ENCODE data around the gene XPR1. TPM values are rescaled to one million over a fixed set of nuclear protein-coding genes. Genes with fewer than 3 reads are reported as not detected.

The XPR1 gene
- 10 to 100 TPM; 29.4 to 42.2 (median 33.7) TPM for total RNA-seq

DNA sequence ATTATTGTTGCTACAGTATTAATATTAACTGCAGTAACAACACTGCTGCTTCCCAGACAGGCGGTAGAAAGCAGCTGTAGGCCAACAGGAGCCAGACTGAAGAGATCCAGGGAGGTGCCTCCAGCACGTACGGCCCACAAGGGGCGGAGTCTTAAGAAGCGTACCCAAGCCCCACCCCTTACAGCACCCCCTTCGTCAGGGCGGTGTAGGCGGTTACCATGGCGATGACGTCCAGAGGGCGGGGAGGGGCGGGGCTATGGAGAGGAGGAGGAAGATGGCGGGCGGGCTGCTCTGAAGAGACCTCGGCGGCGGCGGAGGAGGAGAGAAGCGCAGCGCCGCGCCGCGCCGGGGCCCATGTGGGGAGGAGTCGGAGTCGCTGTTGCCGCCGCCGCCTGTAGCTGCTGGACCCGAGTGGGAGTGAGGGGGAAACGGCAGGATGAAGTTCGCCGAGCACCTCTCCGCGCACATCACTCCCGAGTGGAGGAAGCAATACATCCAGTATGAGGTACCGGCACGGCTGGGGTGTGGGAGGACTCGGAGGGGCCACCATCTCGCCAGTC lies at the start of gene XPR1:
XPR1 (plus strand) TSS at position 257 of the 560 bp plus-strand sequence; CDS start at position 437, 180 bp downstream.
- H3K27ac ChIP-seq = peak within 1 kb of the TSS; percentile 67 to 90 (median 86)
- 0% methylated on average over 13 to 36 of the region's 41 CpGs for WGBS, 2 donors

GRCh38 chr1:180584869-180585268 lies 47.0 kb upstream of the XPR1 start:
- H3K27me3 ChIP-seq = no peaks in the 10 kb centered on the region
- H3K4me3 ChIP-seq (replicated peaks in 1 of 3) = no peak overlapping the region
- TF ChIP-seq, protein P1, sequence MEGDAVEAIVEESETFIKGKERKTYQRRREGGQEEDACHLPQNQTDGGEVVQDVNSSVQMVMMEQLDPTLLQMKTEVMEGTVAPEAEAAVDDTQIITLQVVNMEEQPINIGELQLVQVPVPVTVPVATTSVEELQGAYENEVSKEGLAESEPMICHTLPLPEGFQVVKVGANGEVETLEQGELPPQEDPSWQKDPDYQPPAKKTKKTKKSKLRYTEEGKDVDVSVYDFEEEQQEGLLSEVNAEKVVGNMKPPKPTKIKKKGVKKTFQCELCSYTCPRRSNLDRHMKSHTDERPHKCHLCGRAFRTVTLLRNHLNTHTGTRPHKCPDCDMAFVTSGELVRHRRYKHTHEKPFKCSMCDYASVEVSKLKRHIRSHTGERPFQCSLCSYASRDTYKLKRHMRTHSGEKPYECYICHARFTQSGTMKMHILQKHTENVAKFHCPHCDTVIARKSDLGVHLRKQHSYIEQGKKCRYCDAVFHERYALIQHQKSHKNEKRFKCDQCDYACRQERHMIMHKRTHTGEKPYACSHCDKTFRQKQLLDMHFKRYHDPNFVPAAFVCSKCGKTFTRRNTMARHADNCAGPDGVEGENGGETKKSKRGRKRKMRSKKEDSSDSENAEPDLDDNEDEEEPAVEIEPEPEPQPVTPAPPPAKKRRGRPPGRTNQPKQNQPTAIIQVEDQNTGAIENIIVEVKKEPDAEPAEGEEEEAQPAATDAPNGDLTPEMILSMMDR (IDR thresholded peaks at IDR 0.05) = no peak
- TF ChIP-seq POLR2A (IDR thresholded peaks at IDR 0.05) = no peak
- peak overlapping the region in 1 of 3 donors; percentile 50 for H3K27ac ChIP-seq
- DNase-seq = no peak
- H3K36me3 ChIP-seq = no peaks in the 10 kb centered on the region
- intact Hi-C loops (cut with DNase I) = no loop called here
- H3K4me1 ChIP-seq = peaks cover 31 to 45% of the 10 kb centered on the region in 2 donors
- no peaks in the 10 kb centered on the region for H3K9me3 ChIP-seq
- 93 to 94% methylated on average over 8 of the region's 8 CpGs for WGBS, 2 donors

More for the DNA sequence above, at the start of gene XPR1:
- no peaks in the 10 kb centered on the region for H3K27me3 ChIP-seq
- peak within 1 kb of the TSS; percentile 68 to 78 (median 75) for H3K4me3 ChIP-seq (replicated peaks in 1 of 3)
- peak; percentile 97 to 98 for DNase-seq
- H3K4me1 ChIP-seq = peaks cover 23 to 27% of the 10 kb centered on the region in 2 donors
- no peaks in the 10 kb centered on the region for H3K36me3 ChIP-seq
- TF ChIP-seq POLR2A (IDR thresholded peaks at IDR 0.05) = peak; percentile 77 to 97
- TF ChIP-seq, protein P1 (IDR thresholded peaks at IDR 0.05) = peak in 3 of 6 experiments; percentile 32 to 47 (median 43)
- intact Hi-C loops (cut with DNase I) = no loop called here
- H3K9me3 ChIP-seq = no peaks in the 10 kb centered on the region

DNA sequence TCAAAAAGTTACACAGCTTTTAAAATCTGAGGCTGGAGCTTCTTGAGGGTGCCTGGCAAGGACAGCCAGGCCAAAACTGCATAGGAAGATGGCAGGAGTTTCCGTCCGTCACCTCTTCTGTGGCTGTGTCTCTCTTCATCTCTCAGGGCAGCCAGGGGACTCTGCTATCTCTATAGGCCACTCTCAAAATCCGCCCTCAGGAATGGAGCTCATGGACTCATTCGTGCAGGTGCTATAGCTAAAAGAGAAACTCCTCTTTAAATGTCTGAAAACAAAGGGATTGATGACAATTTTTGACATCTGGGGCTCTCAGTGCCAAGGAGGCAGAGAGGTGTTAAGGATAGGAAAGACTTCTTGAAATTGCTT lies 45.8 kb upstream of the XPR1 start:
- peak in 1 of 2 donors; percentile 5 for DNase-seq
- Histone ChIP-seq H3K9me3 (no peaks in the 10 kb centered on the region), H3K36me3 (no peaks in the 10 kb centered on the region), H3K27me3 (no peaks in the 10 kb centered on the region), H3K4me1 (peaks cover 25 to 34% of the 10 kb centered on the region in 2 donors), H3K27ac (peak overlapping the region; percentile 50 to 71 (median 56)), H3K4me3 (replicated peaks in 1 of 3) (no peak overlapping the region)
- TF ChIP-seq POLR2A (IDR thresholded peaks at IDR 0.05) = no peak
- TF ChIP-seq, protein P1 (IDR thresholded peaks at IDR 0.05) = no peak
- intact Hi-C loops (cut with DNase I) = no loop called here
- WGBS, 2 donors = 73 to 79% methylated on average over 4 of the region's 4 CpGs

DNA sequence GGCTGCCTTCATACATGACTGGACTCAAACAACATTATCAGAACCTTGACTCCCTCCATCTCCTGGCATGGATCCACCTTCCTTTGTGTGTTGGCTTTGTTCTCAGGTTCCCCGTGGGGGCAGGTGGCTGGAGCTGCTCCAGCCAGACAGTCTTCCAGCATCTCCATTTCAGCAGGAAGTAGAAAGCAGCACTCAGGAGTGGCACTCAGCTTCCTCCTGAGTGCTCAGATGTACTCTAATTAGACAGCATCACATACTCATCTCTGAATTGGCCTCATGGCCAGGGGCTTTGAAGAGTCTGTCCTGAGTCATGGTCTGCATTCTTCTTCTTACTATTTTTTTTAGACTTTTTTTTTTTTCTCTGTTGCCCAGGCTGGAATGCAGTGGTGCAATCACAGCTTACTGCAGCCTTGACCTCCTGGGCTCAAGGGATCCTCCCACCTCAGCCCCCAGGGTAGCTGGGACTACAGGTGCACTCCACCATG lies 45.1 kb upstream of the XPR1 start:
- 0 to 11% methylated on average over 1 of the region's 1 CpG for WGBS, 2 donors
- Histone ChIP-seq H3K36me3 (no peaks in the 10 kb centered on the region), H3K27ac (peak overlapping the region in 2 of 3 donors; percentile 50 to 56), H3K9me3 (no peaks in the 10 kb centered on the region), H3K27me3 (no peaks in the 10 kb centered on the region), H3K4me3 (replicated peaks in 1 of 3) (no peak overlapping the region), H3K4me1 (peaks cover 20 to 27% of the 10 kb centered on the region in 2 donors)
- peak; percentile 94 to 96 for DNase-seq
- TF ChIP-seq POLR2A (IDR thresholded peaks at IDR 0.05) = no peak
- TF ChIP-seq, protein P1 (IDR thresholded peaks at IDR 0.05) = no peak
- intact Hi-C loops (cut with DNase I) = no loop called here

GRCh38 chr1:180588121-180588520 lies 43.7 kb upstream of the XPR1 start:
- H3K27me3 ChIP-seq = no peaks in the 10 kb centered on the region
- H3K27ac ChIP-seq = no peak overlapping the region
- peaks cover 16 to 23% of the 10 kb centered on the region in 2 donors for H3K4me1 ChIP-seq
- H3K36me3 ChIP-seq = no peaks in the 10 kb centered on the region
- TF ChIP-seq POLR2A (IDR thresholded peaks at IDR 0.05) = no peak
- TF ChIP-seq, protein P1 (IDR thresholded peaks at IDR 0.05) = no peak
- no peaks in the 10 kb centered on the region for H3K9me3 ChIP-seq
- intact Hi-C loops (cut with DNase I) = no loop called here
- DNase-seq = no peak
- 89 to 93% methylated on average over 2 of the region's 2 CpGs for WGBS, 2 donors
- H3K4me3 ChIP-seq (replicated peaks in 1 of 3) = no peak overlapping the region
